Chondrocyte (in vitro differentiated cells): ENCODE results near the gene CGB7. TPM values are rescaled to one million over a fixed set of nuclear protein-coding genes. Genes with fewer than 3 reads are reported as not detected.
"Not testable (repeated sequence)": the region's sequence is repeated elsewhere in the genome, so short reads cannot be mapped to it uniquely, and the experiment has no call there.

Source experiments
- DNase-seq: peaks from one replicate; pipeline ENCODE4 v3.0.0; 2021; ENCODE audit warnings: mixed read lengths, low spot score
- H3K27ac Mint-ChIP-seq: one replicate; pipeline ENCODE4 v1.8.0; 2021; ENCODE audit warnings: mild to moderate bottlenecking, moderate library complexity, mixed read lengths; ENCODE audit not compliant: unreplicated experiment
- H3K27me3 Mint-ChIP-seq: 2 replicates; pipeline ENCODE4 v1.8.0; 2021; ENCODE audit warnings: low read depth, mixed read lengths
- H3K36me3 Mint-ChIP-seq: 2 replicates; pipeline ENCODE4 v1.8.0; 2021; ENCODE audit warnings: low read depth, mixed read lengths
- H3K4me1 Mint-ChIP-seq: 2 replicates; pipeline ENCODE4 v1.8.0; 2021; ENCODE audit warnings: low read depth, mild to moderate bottlenecking, mixed read lengths
- H3K4me3 Mint-ChIP-seq: one replicate; pipeline ENCODE4 v1.8.0; 2021; ENCODE audit warnings: mild to moderate bottlenecking, moderate library complexity, mixed read lengths; ENCODE audit not compliant: unreplicated experiment
- H3K9me3 Mint-ChIP-seq: 2 replicates; pipeline ENCODE4 v1.8.0; 2021; ENCODE audit warnings: low read depth, mixed read lengths
- total RNA-seq: library from RNA; stranded (reverse); gene quantifications from 3 replicates; pipeline ENCODE4 v1.2.1, GENCODE V29; 2021
- TF ChIP-seq, protein P1 (sequence below): fragments of 200-600 bp; sonication (generic); IDR thresholded peaks from 2 replicates; pipeline ENCODE4 v1.5.0; 2021; ENCODE audit warnings: antibody characterized with exemption, mild to moderate bottlenecking, moderate library complexity

Gene CGB7
- total RNA-seq, 1 donor from 2014 or later, result 0.52 TPM

DNA sequence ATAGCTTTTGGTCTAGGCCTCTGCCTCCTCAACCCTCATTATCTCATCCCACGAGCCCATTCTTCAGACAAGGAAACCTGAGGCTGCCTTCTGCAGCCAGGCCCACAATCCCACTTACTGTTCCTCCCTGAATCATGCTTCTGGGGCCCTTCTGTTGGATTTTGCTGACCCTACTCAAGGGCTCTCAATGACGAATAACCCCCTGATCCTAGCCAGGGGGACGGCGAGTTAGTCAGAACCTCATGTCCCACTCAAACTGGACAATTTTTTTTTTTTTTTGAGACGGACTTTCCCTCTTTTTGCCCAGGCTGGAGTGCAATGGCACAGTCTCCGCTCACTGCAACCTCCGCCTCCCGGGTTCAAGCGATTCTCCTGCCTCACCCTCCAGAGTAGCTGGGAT, 35.4 kb downstream of the CGB7 start:
- H3K4me3 Mint-ChIP-seq, result no peak overlapping the region
- H3K27ac Mint-ChIP-seq, result no peak overlapping the region
- H3K9me3 Mint-ChIP-seq, result no peaks in the 10 kb centered on the region
- no peak for DNase-seq
- TF ChIP-seq, protein P1, sequence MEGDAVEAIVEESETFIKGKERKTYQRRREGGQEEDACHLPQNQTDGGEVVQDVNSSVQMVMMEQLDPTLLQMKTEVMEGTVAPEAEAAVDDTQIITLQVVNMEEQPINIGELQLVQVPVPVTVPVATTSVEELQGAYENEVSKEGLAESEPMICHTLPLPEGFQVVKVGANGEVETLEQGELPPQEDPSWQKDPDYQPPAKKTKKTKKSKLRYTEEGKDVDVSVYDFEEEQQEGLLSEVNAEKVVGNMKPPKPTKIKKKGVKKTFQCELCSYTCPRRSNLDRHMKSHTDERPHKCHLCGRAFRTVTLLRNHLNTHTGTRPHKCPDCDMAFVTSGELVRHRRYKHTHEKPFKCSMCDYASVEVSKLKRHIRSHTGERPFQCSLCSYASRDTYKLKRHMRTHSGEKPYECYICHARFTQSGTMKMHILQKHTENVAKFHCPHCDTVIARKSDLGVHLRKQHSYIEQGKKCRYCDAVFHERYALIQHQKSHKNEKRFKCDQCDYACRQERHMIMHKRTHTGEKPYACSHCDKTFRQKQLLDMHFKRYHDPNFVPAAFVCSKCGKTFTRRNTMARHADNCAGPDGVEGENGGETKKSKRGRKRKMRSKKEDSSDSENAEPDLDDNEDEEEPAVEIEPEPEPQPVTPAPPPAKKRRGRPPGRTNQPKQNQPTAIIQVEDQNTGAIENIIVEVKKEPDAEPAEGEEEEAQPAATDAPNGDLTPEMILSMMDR, result no peak
- peaks cover 4% of the 10 kb centered on the region for H3K27me3 Mint-ChIP-seq
- H3K4me1 Mint-ChIP-seq, result peaks cover 17% of the 10 kb centered on the region
- H3K36me3 Mint-ChIP-seq, result no peaks in the 10 kb centered on the region

DNA sequence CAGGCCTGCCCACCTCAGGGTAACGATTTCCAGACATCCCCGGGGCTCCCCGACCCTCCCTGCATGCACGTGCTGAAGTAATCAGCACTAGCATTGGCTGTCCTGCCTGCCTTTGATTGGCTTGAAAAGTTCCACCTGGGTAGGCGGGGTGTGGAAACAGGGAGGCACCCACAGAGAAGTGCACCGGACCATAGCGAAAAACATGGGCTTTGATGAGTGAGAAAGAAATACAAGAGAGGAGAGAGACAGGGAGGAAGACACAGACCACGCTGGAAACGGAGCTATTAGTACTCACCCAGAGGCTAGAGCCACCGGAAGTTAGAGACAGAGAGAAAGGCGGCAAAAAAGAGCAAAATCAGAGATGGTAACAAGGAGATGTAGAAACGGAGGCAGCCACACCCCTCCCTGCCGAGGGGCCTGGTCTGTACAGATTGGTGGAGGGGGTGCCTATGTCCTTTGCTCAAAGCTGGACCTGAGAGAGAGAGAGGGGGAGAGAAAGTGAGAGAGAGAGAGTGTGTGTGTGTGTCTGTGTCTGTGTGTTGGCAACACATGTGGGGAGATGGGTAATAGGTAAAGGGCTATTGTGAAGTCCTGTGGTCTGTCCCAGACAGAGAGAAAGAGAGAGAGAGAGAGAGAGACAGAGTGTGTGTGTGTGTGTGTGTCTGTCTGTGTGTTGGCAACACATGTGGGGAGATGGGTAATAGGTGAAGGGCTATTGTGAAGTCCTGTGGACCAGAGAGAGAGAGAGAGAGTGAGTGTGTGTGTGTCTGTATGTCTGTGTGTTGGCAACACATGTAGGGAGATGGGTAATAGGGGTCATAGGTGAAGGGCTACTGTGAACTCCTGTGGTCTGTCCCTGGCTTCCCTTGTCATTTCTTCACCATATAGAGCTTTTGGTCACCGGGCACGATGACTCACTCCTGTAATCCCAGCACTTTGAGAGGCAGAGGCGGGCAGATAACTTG, 36.3 kb downstream of the CGB7 start:
- no peak overlapping the region for H3K27ac Mint-ChIP-seq
- no peak overlapping the region for H3K4me3 Mint-ChIP-seq
- peaks cover 17% of the 10 kb centered on the region for H3K4me1 Mint-ChIP-seq
- peaks cover 4% of the 10 kb centered on the region for H3K27me3 Mint-ChIP-seq
- TF ChIP-seq, protein P1, result no peak
- no peaks in the 10 kb centered on the region for H3K9me3 Mint-ChIP-seq
- DNase-seq, result no peak
- H3K36me3 Mint-ChIP-seq, result no peaks in the 10 kb centered on the region

DNA sequence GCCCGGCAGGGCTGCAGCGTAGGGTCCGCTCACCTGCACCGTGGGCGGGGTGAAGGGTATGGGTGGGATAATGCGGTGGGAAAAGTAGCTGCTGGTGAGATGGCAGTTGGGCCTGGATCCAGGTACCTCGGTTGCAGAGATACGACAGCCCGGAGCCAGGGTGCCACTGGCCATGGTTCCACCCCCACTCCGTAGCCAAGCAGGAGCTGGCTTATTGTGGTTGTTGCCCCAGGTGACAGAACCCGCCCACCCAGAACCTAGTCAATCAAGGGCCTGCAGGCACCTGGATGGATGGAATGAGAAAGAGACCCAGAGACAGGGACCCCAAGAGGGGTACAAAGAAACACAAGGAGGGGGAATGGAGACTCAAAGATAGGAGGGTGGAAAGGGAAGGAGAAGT, 37.2 kb downstream of the CGB7 start:
- peaks cover 5% of the 10 kb centered on the region for H3K36me3 Mint-ChIP-seq

DNA sequence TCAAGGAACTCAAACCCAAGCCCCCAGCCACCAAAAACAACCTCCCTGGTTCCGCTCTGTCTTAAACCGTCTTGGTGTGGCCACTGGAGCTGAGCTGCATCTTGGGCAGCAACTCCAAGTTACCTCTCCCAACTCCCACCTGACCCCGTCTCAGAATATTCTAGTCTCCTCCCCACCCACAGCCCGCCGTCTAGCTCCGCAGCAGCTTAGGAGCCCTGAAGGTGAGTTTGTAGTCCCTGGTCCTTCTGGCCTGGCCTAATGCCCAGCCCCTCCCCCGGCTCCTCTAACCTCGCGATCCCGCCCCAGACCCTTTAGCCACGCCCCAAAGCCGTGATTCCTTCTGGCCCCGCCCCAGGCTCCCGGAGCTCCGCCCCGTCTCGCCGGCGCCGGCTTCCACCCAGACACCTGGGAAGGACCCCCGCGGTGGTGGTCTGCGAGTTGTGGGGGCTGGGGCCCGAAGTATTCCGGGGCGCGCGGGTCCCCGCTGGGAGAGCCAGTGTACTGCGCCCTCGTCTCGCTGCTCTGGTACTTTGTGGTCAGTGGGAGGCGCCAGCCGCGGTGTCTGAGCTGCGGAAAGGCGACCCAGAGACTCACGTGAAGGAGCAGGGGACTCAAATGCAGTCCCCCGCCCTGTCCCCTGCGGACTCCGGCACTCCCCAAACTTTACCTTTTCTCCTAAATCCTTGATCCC, 38.2 kb downstream of the CGB7 start:
- TF ChIP-seq, protein P1, result peak; percentile 48
- Mint-ChIP-seq H3K36me3 (peaks cover 5% of the 10 kb centered on the region), H3K9me3 (no peaks in the 10 kb centered on the region), H3K4me1 (peaks cover 10% of the 10 kb centered on the region), H3K4me3 (peak overlapping the region; percentile 21), H3K27ac (no peak overlapping the region), H3K27me3 (peaks cover 4% of the 10 kb centered on the region)
- no peak for DNase-seq

More for the DNA sequence above, 37.2 kb downstream of the CGB7 start:
- DNase-seq, result no peak
- Mint-ChIP-seq H3K9me3 (no peaks in the 10 kb centered on the region), H3K27me3 (peaks cover 4% of the 10 kb centered on the region), H3K27ac (no peak overlapping the region), H3K4me3 (no peak overlapping the region), H3K4me1 (peaks cover 13% of the 10 kb centered on the region)
- TF ChIP-seq, protein P1, result no peak

DNA sequence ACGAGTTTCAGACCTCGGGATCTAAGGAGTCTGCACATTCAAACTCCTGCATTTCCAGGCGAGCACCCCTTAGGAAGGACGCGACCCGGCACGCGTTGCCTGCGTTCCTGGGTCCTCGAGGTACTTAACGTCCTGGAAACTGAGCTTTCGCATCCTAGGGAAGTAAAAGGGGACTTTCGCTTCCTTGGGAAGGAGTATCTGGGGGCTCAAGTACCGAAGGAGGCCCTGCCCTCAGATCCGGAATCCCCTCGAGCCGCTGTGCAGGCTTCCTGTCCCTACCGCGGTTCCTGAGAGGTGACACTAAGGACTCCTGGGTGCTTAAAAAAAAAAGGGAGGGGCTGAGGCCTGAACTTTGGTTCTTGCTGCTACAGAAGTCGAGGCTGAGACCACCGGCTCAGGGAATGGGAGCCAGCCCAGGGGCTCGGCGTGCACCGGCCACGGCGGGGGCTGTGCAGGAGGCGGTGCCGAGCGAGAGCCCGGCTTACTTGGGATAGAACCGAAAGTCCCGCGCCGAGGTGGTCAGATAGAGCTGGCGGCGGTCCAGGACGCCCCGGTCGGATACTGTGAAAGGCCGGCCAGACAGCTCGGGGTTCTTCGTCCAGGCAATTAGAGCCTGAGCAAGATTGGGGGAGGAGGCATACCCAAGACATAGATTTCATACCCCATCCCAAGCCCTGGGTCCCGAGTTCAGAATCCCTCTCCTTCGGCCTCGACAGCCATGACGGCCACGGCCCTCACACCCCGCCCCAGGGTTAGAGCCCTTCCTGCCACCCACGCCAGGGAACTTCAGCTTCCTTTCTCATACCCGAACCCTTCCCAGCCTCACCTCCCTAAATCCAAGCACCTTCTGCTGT, 38.9 kb downstream of the CGB7 start:
- H3K27me3 Mint-ChIP-seq, H3K36me3 Mint-ChIP-seq, H3K9me3 Mint-ChIP-seq, H3K27ac Mint-ChIP-seq, H3K4me1 Mint-ChIP-seq, DNase-seq: not testable (repeated sequence)
- H3K4me3 Mint-ChIP-seq, result peak overlapping the region; percentile 61
